Measurements from ENCODE around the gene PRR5. TPM values are rescaled to one million over a fixed set of nuclear protein-coding genes. Genes with fewer than 3 reads are reported as not detected.

PRR5 gene
- total RNA-seq, 2 donors from 2014 or later: 27.8 to 32.5 TPM

- no peak for ATAC-seq
- DNase-seq: peak in 1 of 2 donors; percentile 16
- intact Hi-C loops (cut with DNase I, micrococcal nuclease): no loop called here
Measured at GRCh38 chr22:44707178-44707577, 5.2 kb downstream of the PRR5 start.

GRCh38 chr22:44707752-44708151 lies 5.7 kb downstream of the PRR5 start:
- DNase-seq (no peak), ATAC-seq (no peak)
- intact Hi-C loops (cut with DNase I, micrococcal nuclease): no loop called here

- DNase-seq (peak in 1 of 2 donors; percentile 24), ATAC-seq (peak; percentile 3)
- intact Hi-C loops (cut with DNase I, micrococcal nuclease): no loop called here
Measured at GRCh38 chr22:44709881-44710392, 7.9 kb downstream of the PRR5 start.

- ATAC-seq (peak; percentile 80), DNase-seq (peak; percentile 87)
- intact Hi-C loops (cut with DNase I, micrococcal nuclease): no loop called here
Measured at GRCh38 chr22:44710474-44711240, 8.7 kb downstream of the PRR5 start.

- intact Hi-C loops (cut with DNase I, micrococcal nuclease): no loop called here
- no peak for ATAC-seq
- no peak for DNase-seq
Measured at GRCh38 chr22:44711241-44711560, 9.2 kb downstream of the PRR5 start.

DNA sequence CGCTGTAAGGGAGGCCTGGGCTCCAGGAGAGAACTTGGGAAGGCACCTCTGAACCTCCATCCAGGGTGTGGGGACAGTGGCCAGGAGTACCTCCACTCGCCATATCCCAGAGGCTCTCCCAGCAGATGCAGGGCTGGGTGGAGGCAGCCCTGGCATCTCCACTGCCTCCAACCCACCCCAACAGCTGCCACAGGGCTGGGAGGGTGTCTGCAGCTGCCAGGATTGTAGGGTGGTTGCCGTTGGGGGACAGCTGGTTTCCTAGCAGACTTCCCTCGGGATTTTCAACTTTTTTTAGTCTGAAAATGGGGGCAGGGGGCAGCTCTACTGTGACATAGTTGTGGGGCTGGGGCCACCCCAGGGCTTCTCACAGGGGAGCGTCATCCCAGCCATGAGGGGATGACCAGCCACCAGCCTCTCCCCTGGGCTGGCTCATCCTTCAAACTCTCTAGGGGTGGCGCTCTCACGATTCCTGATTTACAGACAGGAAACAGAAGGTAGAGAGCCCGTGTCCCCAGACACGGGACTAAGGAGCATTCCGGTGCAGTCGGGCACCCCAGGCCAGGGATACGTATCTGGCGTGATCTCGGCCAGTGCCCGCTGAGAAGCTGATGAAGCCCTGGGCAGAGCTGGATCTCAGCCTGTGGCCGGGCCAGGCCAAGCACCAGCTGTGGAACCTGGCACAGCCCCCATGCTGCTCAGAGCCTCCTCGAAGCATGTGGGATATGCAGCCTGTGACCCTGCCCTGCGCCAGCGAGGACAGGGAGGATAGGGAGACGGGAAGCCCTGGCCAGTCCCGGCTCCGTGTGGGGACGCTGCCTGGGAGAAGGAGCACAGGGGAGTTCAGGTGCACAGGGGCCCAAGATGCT lies 9.9 kb downstream of the PRR5 start:
- intact Hi-C loops (cut with DNase I, micrococcal nuclease): no loop called here
- ATAC-seq (peak; percentile 12), DNase-seq (peak in 1 of 2 donors; percentile 19)

- no peak for ATAC-seq
- intact Hi-C loops (cut with DNase I, micrococcal nuclease): no loop called here
- DNase-seq: no peak
Measured at GRCh38 chr22:44712962-44713361, 11.0 kb downstream of the PRR5 start.

DNA sequence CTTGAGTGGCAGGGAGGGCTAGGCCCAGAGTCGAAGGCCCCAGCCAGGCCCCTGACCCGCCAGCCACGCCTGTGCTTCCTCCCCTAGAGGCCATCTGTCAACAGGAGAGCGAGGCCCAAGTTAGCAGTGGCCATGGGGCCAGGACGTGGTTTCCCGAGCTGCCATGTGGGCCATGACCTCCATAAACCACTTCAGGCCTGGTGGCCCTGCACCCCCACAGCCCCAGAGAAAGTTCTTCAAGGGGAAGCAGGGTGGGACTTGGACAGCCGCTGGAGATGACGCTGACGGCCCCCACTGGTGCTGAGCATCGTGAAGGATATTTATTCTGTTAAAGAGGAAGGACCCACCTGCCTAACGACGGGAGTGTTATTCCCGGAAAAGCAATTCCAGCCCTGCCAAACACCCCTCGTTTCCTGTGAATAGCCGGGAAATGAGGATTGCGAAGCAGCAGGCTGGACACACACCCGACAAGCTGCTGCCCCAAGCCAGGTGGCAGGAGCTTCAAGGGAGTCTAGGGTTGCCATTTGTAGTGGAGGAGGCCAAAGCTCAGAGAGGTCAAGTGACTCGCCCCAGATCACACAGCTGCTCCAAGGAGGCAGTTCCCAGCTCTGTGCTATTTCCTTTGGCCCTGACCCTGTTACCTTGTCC lies 12.8 kb downstream of the PRR5 start:
- DNase-seq: peak in 1 of 2 donors; percentile 22
- intact Hi-C loops (cut with DNase I, micrococcal nuclease): no loop called here
- no peak for ATAC-seq

DNA sequence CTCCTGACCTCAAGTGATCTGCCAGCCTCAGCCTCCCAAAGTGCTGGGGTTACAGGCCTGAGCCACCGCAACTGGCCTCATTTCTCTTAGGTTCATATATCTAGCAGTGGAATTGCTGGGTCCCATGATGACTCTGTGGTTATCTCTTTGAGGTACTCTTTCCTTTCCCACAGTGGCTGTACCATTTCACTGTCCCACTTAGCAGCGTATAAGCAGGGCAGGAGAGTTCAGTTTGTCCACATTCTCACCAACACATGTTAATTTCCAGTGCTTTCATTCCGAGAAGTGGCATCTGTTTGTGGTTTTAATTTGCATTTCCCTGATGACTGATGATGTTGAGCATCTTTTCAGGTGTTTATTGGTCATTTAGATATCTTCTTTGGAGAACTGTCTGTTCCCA lies 16.4 kb downstream of the PRR5 start:
- intact Hi-C loops (cut with DNase I, micrococcal nuclease): no loop called here
- ATAC-seq: no peak
- DNase-seq: no peak

GRCh38 chr22:44719586-44720368 lies 17.8 kb downstream of the PRR5 start:
- intact Hi-C loops (cut with DNase I, micrococcal nuclease): no loop called here
- DNase-seq: peak in 1 of 2 donors; percentile 78

GRCh38 chr22:44721213-44721612 lies 19.2 kb downstream of the PRR5 start:
- intact Hi-C loops (cut with DNase I, micrococcal nuclease): no loop called here
- ATAC-seq (no peak), DNase-seq (no peak)

More at GRCh38 chr22:44719586-44720368, 17.8 kb downstream of the PRR5 start:
- ATAC-seq: peak; percentile 72

DNA sequence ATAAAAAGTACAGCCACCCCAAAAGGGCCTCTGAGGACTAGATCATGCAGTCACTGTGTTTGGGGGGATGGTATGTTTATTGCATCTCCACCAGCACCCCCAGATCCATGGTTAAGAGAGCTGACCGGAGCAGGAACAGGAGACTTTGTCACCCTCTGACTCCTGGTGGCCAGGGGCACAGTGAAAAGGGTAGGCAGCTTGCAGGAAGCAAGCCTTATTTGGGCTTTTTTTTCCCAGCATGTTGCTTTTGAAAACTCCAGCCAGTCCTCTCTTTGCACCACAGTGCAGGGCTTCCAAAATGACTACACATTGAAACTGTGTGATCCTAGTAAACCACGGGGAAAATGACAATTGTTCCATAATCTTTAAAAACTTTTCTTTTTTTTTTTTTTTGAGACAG lies 20.6 kb downstream of the PRR5 start:
- no peak for ATAC-seq
- no peak for DNase-seq
- intact Hi-C loops (cut with DNase I, micrococcal nuclease): no loop called here

DNA sequence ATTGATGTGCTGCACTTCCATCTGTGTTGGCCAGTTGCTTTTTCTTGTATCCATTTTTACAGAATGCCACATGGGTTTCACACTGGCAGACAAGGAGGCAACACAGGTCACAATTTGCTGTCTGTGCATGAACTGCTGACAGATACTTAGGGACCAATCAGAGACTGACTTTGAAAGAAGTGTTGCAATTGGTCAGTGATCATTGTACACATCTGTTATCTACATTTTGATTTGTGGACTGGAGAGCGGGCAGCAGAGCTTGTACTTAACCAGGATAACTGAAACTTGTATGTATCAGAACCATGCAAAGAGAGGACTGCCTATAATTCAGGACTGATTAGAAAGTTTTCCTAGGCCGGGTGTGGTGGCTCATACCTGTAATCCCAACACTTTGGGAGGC lies 21.8 kb downstream of the PRR5 start:
- no peak for ATAC-seq
- no peak for DNase-seq
- intact Hi-C loops (cut with DNase I, micrococcal nuclease): no loop called here

DNA sequence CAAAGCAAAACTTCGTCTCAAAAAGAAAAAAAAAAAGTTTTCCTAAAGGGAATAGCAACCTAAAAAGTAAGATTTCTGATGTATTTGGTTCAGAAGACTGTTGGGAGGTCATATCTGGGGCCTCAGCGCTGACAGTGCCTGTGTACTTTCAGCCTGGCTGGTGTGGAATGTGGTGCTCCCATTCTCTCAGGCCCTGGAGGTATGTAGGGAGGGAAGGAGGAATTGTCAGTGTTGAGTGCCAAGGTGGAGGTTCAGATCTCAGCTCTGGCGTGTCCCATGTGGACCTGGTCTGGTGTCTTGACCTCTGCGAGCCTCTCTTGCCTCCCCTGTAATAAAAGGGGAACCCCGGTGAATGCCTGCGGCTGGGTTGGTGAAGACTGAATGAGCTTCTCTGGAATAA lies 22.4 kb downstream of the PRR5 start:
- no peak for ATAC-seq

DNA sequence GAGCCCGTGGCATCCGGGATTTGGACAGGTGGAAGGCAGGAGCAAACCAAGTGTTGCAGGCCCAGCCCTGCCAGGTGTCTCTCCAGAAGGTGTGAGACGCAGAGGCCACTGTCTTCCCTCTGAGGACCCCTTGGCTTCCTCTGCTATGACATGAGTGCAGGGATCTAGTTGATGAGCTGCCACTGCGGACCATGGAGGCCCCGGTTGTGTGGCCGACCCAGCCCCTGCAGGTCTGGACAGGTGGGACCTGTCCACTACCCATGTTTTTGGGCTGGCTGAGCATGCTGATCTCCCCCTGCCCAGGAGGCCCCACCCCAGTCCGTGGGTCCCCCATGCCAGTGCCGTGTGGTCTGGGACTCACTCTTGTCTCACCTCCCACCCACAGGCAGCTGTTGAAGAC lies 22.9 kb downstream of the PRR5 start:
- peak; percentile 26 for ATAC-seq
- peak in 1 of 2 donors; percentile 13 for DNase-seq
- intact Hi-C loops (cut with DNase I, micrococcal nuclease): no loop called here

More for the DNA sequence above, 22.4 kb downstream of the PRR5 start:
- intact Hi-C loops (cut with DNase I, micrococcal nuclease): no loop called here
- no peak for DNase-seq

- ATAC-seq: no peak
- DNase-seq: no peak
- intact Hi-C loops (cut with DNase I, micrococcal nuclease): no loop called here
Measured at GRCh38 chr22:44726439-44726838, 24.4 kb downstream of the PRR5 start.

- ATAC-seq (no peak), DNase-seq (no peak)
- intact Hi-C loops (cut with DNase I, micrococcal nuclease): no loop called here
Measured at GRCh38 chr22:44727148-44727547, 25.1 kb downstream of the PRR5 start.

DNA sequence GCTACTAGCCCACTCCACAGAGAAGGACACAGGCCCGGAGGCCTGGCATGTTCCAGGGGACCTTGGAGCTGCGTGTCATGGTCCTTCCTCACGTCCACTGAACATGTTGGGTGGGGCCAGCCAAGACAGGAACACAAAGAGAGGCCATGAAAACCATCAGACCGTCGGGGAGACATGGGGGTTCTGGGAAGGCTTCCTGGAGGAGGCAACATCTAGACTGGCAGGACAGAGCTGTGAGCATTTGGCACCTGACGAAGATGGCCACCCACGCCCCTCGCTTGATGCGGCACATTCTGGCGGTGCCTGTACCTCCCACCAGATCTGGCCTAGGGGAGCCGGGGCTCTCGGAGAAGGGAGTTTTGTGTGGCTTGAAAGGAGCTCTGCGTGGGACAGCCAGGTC lies 25.7 kb downstream of the PRR5 start:
- intact Hi-C loops (cut with DNase I, micrococcal nuclease): no loop called here
- ATAC-seq (no peak), DNase-seq (no peak)

Measured in left colon (tissue), 2 donors.